Thoracic aorta (tissue), 2 donors: Measurements from ENCODE around the gene TOP3A. TPM values are rescaled to one million over a fixed set of nuclear protein-coding genes. Genes with fewer than 3 reads are reported as not detected.

Experiments used
- ATAC-seq: fragments of 150-250 bp; one replicate; pipeline ENCODE4 v1.8.0; 2017; ENCODE audit warnings: low read depth; ENCODE audit not compliant: insufficient number of reproducible peaks, low FRiP score
- DNase-seq: peaks from one replicate; pipeline ENCODE4 v3.0.0-alpha.2; 2020; ENCODE audit warnings: low spot score
- H3K27ac ChIP-seq, 2 donors: fragments of 200-600 bp; sonication (generic); 1 replicate in 1 of 2; 2 replicates in 1 of 2; pipeline ENCODE4 v1.5.1; 2016; ENCODE audit warnings: mild to moderate bottlenecking in 2 of 2, moderate library complexity in 2 of 2
- H3K27me3 ChIP-seq: fragments of 200-600 bp; sonication (generic); replicated peaks from 2 replicates; pipeline ENCODE4 v1.6.0; 2016; ENCODE audit warnings: mild to moderate bottlenecking; ENCODE audit not compliant: insufficient read depth
- H3K36me3 ChIP-seq: fragments of 200-600 bp; sonication (generic); one replicate; pipeline ENCODE4 v1.5.1; 2016
- H3K4me1 ChIP-seq, 2 donors: fragments of 200-600 bp; sonication (generic); 1 replicate in 1 of 2; 2 replicates in 1 of 2; pipeline versions ENCODE4 v1.5.1 to v1.6.0; 2016; ENCODE audit warnings: low read depth in 2 of 2, mild to moderate bottlenecking in 1 of 2; ENCODE audit not compliant: control insufficient read depth in 1 of 2
- H3K4me3 ChIP-seq: fragments of 200-600 bp; sonication (generic); 2 replicates; pipeline ENCODE4 v1.5.1; 2016; ENCODE audit warnings: mild to moderate bottlenecking
- H3K9me3 ChIP-seq: fragments of 200-600 bp; sonication (generic); 2 replicates; pipeline ENCODE4 v1.5.1; 2016
- total RNA-seq, 2 donors: library from RNA; depleted of rRNA; stranded (reverse); fragments of >200 nt; gene quantifications; one replicate each; pipeline versions ENCODE4 v1.1.0 to v1.2.3, GENCODE V29; 2016
- TF ChIP-seq, protein P1 (sequence below): fragments of 200-600 bp; sonication (generic); IDR thresholded peaks from one replicate; pipeline ENCODE4 v1.5.1; 2019; ENCODE audit warnings: antibody characterized with exemption

The TOP3A gene
- total RNA-seq, 2 donors from 2014 or later, result 33.4 to 54.6 TPM

GRCh38 chr17:18231164-18231563 is 83.6 kb downstream of the TOP3A start:
- Histone ChIP-seq H3K9me3 (no peaks in the 10 kb centered on the region), H3K4me1 (peaks cover 6 to 16% of the 10 kb centered on the region in 2 donors), H3K27ac (no peak overlapping the region), H3K4me3 (no peak overlapping the region), H3K27me3 (no peaks in the 10 kb centered on the region), H3K36me3 (peaks cover 19% of the 10 kb centered on the region)
- ATAC-seq, result no peak
- DNase-seq, result no peak
- TF ChIP-seq, protein P1, sequence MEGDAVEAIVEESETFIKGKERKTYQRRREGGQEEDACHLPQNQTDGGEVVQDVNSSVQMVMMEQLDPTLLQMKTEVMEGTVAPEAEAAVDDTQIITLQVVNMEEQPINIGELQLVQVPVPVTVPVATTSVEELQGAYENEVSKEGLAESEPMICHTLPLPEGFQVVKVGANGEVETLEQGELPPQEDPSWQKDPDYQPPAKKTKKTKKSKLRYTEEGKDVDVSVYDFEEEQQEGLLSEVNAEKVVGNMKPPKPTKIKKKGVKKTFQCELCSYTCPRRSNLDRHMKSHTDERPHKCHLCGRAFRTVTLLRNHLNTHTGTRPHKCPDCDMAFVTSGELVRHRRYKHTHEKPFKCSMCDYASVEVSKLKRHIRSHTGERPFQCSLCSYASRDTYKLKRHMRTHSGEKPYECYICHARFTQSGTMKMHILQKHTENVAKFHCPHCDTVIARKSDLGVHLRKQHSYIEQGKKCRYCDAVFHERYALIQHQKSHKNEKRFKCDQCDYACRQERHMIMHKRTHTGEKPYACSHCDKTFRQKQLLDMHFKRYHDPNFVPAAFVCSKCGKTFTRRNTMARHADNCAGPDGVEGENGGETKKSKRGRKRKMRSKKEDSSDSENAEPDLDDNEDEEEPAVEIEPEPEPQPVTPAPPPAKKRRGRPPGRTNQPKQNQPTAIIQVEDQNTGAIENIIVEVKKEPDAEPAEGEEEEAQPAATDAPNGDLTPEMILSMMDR, result no peak

- peaks cover 19% of the 10 kb centered on the region for H3K36me3 ChIP-seq
- no peak overlapping the region for H3K27ac ChIP-seq
- H3K4me1 ChIP-seq, result peaks cover 6 to 16% of the 10 kb centered on the region in 2 donors
- H3K9me3 ChIP-seq, result no peaks in the 10 kb centered on the region
- H3K27me3 ChIP-seq, result no peaks in the 10 kb centered on the region
- TF ChIP-seq, protein P1, result no peak
- no peak overlapping the region for H3K4me3 ChIP-seq
- DNase-seq (no peak), ATAC-seq (no peak)
Measured at GRCh38 chr17:18230288-18231141, 84.3 kb downstream of the TOP3A start.

- ATAC-seq (no peak), DNase-seq (no peak)
- Histone ChIP-seq H3K27me3 (no peaks in the 10 kb centered on the region), H3K27ac (no peak overlapping the region), H3K4me1 (peaks cover 9 to 16% of the 10 kb centered on the region in 2 donors), H3K36me3 (peaks cover 14% of the 10 kb centered on the region), H3K4me3 (no peak overlapping the region), H3K9me3 (no peaks in the 10 kb centered on the region)
- TF ChIP-seq, protein P1, result no peak
Measured at GRCh38 chr17:18229771-18230170, 85.0 kb downstream of the TOP3A start.

DNA sequence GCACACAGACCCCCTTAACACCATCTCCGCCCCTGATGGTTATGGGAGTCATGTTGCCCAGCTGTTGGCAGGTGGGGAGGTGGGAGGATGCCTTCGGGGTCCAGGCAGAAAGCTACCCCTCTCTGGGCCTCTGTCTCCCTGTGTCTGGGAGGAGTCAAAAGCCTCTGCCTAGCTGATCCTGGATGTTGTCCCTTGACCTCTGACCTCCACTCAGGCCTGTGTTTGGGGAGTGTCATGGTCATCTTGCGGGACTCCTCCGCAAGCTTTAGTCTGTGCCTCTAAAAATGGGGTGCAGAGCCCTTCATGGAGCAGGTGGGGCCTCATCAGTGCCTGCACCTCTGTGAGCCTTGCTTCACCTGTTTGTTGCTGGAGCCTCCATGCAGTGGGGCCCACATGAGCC is 85.5 kb downstream of the TOP3A start:
- Histone ChIP-seq H3K27ac (no peak overlapping the region), H3K9me3 (no peaks in the 10 kb centered on the region), H3K27me3 (no peaks in the 10 kb centered on the region), H3K36me3 (peaks cover 10% of the 10 kb centered on the region), H3K4me1 (peaks cover 9 to 20% of the 10 kb centered on the region in 2 donors), H3K4me3 (no peak overlapping the region)
- TF ChIP-seq, protein P1, result no peak
- DNase-seq (no peak), ATAC-seq (no peak)

- H3K4me3 ChIP-seq, result no peak overlapping the region
- ATAC-seq (no peak), DNase-seq (no peak)
- H3K27me3 ChIP-seq, result no peaks in the 10 kb centered on the region
- TF ChIP-seq, protein P1, result no peak
- peaks cover 7% of the 10 kb centered on the region for H3K36me3 ChIP-seq
- no peak overlapping the region for H3K27ac ChIP-seq
- peaks cover 9 to 20% of the 10 kb centered on the region in 2 donors for H3K4me1 ChIP-seq
- no peaks in the 10 kb centered on the region for H3K9me3 ChIP-seq
Measured at GRCh38 chr17:18228176-18228682, 86.6 kb downstream of the TOP3A start.
